PFSK-1 (cell line): ENCODE measurements around the gene DDX52.

Source experiments
- FOXP2 ChIP-seq: optimal IDR thresholded peaks from 2 replicates; pipeline ENCODE3; 2011; ENCODE audit warnings: borderline replicate concordance, control low read depth, inconsistent platforms; ENCODE audit not compliant: insufficient read depth; ENCODE audit errors: extremely low read length, extremely low read depth
- POLR2AphosphoS5 ChIP-seq: IDR thresholded peaks from 2 replicates; pipeline ENCODE4 v1.6.1; 2012; ENCODE audit warnings: low read depth, mild to moderate bottlenecking, control low read depth, low read length, moderate library complexity
- REST ChIP-seq, 2 experiments: IDR thresholded peaks; 2 replicates each; pipeline versions ENCODE4 v1.6.1 to v1.8.0; 2011 to 2012; ENCODE audit warnings: low read depth in 2 of 2, low read length in 2 of 2, control low read depth in 1 of 2, inconsistent platforms in 1 of 2, mild to moderate bottlenecking in 1 of 2, moderate library complexity in 1 of 2; ENCODE audit not compliant: insufficient read depth in 1 of 2
- SIN3A ChIP-seq: IDR thresholded peaks from 2 replicates; pipeline ENCODE4 v1.6.1; 2012; ENCODE audit warnings: mild to moderate bottlenecking, low read length, moderate library complexity, borderline replicate concordance; ENCODE audit not compliant: insufficient read depth
- TAF1 ChIP-seq: IDR thresholded peaks from 2 replicates; pipeline ENCODE4 v1.6.1; 2012; ENCODE audit warnings: low read length, control low read depth, borderline replicate concordance; ENCODE audit not compliant: insufficient read depth

GRCh38 chr17:37614823-37615222, 28.4 kb downstream of the DDX52 start:
- TF ChIP-seq POLR2AphosphoS5: no peak
- no peak for TF ChIP-seq TAF1
- TF ChIP-seq REST (IDR thresholded peaks at IDR 0.05; ENCODE audit: insufficient read depth in 1 of 2, low read depth in 2 of 2, low read length in 2 of 2): no peak
- no peak for TF ChIP-seq SIN3A
- TF ChIP-seq FOXP2: no peak
